GM21360 (cell line): ENCODE measurements around the gene PGA5.

ENCODE experiments used
- ATAC-seq: cut with Tn5 transposase; IDR thresholded peaks from one replicate; pipeline ENCODE4 v1.9.1; 2021; ENCODE audit warnings: mild to moderate bottlenecking, moderate library complexity; ENCODE audit not compliant: unreplicated experiment

The PGA5 gene

DNA sequence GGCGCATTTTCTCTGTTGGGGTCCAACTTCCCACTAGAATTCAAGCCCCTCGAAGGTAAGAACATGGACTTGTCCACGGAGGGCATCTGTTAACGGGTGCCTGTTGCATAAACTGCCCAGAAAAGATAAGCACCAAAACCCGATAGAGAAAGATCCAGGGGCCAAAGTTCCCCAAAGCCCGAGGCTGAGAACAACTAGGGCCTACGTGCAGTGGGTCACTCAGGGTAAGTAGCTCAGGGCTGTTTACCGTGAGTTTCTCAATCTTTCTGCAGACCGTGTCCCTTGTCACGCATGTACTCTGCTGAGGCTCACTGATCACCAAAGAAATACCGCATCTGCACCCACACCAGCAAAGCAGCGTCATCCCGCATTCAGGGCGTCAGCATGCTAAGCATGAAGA lies 24.4 kb downstream of the PGA5 start:
- no peak for ATAC-seq

DNA sequence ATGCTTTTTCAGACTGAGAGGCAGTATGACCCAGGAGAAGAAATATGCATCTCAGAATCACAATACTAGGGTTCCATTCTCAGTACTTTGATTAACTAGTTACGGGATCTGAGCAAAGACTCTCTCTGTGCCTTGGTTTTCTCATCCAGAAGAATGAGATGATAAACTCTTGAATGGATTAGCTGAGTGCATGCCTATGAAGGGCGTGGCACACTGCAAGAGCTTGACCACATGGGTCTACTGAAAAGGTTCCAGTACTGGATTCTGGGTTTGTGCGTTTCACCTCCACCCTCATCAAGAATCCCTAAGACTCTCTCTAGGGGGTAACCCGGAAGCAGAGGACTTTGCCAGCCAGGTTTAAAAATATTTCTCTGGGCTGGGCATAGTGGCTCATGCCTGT lies 25.6 kb downstream of the PGA5 start:
- ATAC-seq: no peak

DNA sequence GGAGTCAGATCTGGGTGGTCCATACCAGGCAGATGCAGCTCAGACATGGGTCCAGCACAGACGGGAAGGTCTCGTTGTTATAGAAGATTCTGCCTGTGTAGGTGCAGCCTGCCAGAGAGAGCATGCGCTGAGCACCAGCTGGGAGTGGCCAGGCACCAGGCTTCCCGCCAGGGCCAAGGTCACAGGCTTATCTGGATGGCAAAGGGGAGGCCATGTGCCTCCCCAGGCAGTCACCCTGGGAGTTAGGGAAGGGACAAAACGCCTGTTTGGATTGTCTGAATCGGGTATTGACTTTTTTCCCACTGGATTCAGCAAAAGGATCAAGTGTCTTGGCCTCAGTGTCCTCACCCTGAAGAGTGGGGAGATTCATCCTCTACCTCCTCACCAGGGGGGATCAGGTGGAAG lies 26.5 kb downstream of the PGA5 start:
- no peak for ATAC-seq

- ATAC-seq: no peak
These were observed 27.7 kb downstream of the PGA5 start for GRCh38 chr11:61268588-61269250.

DNA sequence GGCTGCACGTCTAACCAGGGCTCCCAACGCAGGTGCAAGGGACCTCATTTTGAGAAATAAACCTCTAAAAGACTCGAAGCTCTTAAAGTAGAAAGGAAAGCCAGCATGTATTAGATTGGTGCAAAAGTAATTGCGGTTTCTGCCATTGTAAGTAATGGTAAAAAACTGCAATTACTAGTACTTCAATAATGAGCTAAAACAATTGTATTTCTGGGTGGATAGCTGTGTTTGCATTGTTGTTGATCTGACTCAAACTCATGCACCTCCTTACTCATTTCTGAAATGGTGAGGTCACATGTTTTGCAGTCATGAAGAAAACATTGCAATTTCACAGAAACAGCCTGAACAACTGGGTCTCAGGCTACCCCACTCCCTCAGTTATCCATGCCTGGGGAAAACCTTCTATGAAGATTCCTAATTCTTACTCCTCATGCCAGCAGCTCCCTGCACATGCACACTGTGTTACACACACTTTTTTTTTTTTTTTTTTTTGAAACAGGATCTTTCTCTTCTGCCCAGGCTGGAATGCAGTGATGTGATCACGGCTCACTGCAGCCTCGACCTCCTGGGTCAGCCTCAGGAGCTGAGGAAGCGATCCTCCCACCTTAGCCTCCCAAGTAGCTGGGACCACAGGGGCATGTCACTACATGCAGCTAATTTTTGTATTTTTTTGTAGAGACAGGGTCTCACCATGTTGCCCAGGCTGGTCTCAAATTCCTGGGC lies 29.5 kb downstream of the PGA5 start:
- no peak for ATAC-seq

DNA sequence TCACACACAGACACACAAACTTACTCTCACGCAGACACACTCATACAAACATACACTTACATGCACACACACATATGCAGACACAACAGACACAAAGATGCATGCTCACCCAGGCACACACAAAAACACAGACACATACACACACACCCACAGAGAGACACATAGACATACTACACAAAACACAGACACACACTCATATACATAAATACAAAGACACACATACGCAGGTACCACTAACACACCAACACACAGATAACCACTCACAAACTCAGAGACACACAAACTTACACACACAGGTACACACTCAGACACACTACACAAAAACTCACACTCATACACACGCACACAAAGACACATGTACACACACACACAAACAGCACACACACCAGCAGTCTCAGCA lies 31.8 kb downstream of the PGA5 start:
- ATAC-seq: no peak

DNA sequence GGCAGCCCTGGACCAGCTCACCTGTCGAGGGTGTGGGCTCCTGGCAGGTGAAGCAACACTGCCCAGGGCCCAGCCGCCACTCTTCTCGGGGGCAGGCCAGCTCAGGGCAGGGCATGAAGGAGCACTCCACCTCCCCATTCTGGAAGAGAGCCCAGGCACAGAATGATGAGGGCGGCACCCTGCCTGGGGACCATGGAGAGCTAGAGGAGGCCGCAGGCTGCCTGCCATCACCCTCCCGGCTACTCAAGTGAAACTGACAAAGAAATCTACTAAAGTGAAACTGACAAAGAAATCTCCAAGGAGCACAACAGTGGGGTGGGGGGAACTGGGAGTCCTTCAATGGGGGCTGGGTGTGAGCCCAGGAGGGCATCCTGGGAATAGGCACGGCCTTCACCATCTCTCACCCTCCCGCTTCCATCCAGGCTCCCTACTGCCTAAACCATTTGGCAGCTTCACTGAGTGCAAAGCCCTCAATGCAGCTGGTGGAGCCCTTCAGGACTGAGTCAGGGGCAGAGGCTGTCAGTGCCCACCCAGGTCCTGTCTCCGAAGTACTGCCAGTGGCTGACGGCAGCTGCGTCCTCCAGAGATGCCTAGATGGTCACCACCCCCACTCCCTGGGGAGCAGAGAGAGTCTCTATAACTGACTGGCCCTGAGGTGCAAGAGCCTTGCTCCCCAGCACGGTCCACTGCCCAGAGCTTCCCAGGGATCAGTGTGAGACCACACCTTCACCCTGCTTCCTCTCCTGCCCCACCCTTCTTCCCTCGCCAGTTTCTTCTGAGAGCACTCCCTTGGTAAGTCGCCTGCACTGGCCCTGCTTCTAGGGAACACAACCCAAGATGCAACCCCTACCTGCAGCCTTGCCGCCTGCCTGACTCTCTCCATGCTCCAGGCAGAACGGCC lies 32.5 kb downstream of the PGA5 start:
- no peak for ATAC-seq

- no peak for ATAC-seq
These were observed 33.1 kb downstream of the PGA5 start for GRCh38 chr11:61274084-61274483.

- no peak for ATAC-seq
These were observed 34.2 kb downstream of the PGA5 start for GRCh38 chr11:61275191-61275590.

DNA sequence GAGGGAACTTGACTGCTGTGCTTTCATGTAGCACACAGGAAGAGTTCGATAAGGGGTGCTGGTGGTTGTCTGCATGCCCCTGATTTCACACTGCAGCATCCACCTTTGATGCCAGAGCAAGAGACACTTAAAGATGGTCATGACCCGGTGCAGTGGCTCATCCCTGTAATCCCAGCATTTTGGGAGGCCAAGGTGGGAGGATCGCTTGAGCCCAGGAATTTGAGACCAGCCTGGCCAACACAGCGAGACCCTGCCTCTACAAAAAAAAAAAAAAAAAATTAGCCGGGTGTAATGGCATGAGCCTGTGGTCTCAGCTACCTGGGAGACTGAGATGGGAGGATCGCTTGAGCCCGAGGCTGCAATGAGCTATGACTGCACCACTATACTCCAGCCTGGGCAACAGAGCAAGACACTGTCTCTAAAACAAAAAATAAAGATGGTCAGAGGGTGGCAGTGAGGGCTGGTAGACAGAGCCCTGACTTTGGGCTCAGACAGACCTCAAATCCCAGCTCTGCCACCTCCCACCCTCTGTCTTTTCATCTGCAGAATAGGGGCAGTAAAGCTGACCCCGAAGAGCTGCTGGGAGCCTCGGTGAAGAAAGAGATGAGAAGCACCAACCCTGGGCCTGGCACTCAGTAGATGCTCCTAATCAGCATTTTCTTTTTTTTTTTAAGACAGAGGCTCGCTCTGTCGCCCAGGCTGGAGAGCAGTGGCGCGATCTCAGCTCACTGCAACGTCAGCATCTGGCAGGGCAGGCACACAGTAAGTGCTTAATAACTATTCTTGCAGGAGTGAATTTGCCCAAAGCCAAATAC lies 36.4 kb downstream of the PGA5 start:
- ATAC-seq: no peak

DNA sequence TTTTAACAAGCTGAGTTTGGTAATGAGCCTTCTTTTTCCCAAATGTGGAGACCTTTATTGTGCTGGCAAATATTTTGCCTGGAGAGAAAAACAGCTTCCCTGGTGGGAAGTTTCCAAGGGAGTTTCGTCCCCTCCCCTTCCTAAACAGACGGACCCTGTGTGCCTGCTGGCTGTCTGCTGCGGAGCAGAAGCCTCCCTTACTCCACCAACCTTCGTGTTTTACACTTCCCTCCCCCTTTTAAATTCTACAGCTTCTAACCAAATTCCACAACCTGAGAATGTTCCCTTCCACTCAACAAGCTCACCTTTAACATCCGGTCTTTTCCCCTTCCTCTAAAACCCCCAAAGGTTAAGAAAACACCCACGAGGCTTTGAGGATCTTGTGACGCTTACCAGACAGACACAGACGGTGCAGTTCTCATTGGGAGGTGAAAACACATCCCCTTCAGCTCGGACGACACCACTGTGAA lies 37.1 kb downstream of the PGA5 start:
- no peak for ATAC-seq

GRCh38 chr11:61279934-61280659 lies 39.1 kb downstream of the PGA5 start:
- no peak for ATAC-seq

- no peak for ATAC-seq
These were observed 40.1 kb downstream of the PGA5 start for GRCh38 chr11:61280883-61281580.

GRCh38 chr11:61281581-61282250 lies 40.7 kb downstream of the PGA5 start:
- ATAC-seq: no peak

- no peak for ATAC-seq
These were observed 42.6 kb downstream of the PGA5 start for GRCh38 chr11:61283613-61284012.

GRCh38 chr11:61287338-61287977 lies 46.5 kb downstream of the PGA5 start:
- ATAC-seq: no peak

- ATAC-seq: no peak
These were observed 50.1 kb downstream of the PGA5 start for GRCh38 chr11:61290905-61291690.

GRCh38 chr11:61292356-61292755 lies 51.4 kb downstream of the PGA5 start:
- no peak for ATAC-seq
